ENCODE data around the gene GMDS.

DNA sequence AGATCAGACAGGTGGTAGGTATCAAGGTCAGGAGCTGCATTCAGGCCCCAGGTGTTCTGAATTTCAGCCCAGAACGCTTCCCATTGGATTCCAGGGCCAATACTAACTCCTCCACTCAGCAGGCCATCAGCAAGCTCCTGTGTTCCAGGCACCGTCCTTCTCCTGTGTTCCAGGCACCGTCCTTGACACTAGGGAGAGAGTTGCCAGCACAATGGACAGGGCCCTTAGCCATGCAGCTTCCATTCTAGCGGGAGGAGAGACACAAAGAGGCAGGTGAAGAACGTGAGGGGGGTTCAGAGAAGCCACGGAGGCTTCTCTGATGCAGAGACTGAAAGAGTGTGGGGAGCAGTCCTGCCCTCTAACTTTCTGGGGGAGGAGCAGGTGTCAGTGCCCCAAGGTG is 558.0 kb downstream of the GMDS start:
- TF ChIP-seq, protein P1, sequence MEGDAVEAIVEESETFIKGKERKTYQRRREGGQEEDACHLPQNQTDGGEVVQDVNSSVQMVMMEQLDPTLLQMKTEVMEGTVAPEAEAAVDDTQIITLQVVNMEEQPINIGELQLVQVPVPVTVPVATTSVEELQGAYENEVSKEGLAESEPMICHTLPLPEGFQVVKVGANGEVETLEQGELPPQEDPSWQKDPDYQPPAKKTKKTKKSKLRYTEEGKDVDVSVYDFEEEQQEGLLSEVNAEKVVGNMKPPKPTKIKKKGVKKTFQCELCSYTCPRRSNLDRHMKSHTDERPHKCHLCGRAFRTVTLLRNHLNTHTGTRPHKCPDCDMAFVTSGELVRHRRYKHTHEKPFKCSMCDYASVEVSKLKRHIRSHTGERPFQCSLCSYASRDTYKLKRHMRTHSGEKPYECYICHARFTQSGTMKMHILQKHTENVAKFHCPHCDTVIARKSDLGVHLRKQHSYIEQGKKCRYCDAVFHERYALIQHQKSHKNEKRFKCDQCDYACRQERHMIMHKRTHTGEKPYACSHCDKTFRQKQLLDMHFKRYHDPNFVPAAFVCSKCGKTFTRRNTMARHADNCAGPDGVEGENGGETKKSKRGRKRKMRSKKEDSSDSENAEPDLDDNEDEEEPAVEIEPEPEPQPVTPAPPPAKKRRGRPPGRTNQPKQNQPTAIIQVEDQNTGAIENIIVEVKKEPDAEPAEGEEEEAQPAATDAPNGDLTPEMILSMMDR (conservative IDR thresholded peaks at IDR 0.05 in 1 of 2, IDR thresholded peaks at IDR 0.05 in 1 of 2; ENCODE audit: extremely low read depth in 1 of 2, insufficient read depth in 1 of 2, low read depth in 1 of 2, low read length in 2 of 2) = no peak
- TF ChIP-seq EZH2 (IDR thresholded peaks at IDR 0.05; ENCODE audit: borderline replicate concordance, low read length) = no peak
